Panc1 (cell line): Measurements from ENCODE around the gene NDUFB2.

Experiments
- CTCF ChIP-seq: fragments of 450-650 bp; IDR thresholded peaks from 2 replicates; pipeline ENCODE4 v1.5.1; 2017; ENCODE audit warnings: mild to moderate bottlenecking
- POLR2AphosphoS5 ChIP-seq: IDR thresholded peaks from 2 replicates; pipeline ENCODE4 v1.6.1; 2012; ENCODE audit warnings: mild to moderate bottlenecking, low read depth, low read length, moderate library complexity
- REST ChIP-seq, 2 experiments: IDR thresholded peaks; 2 replicates each; pipeline ENCODE4 v1.6.1; 2011 to 2012; ENCODE audit warnings: low read depth in 2 of 2, control low read depth in 1 of 2, low read length in 1 of 2, mild to moderate bottlenecking in 1 of 2, moderate library complexity in 1 of 2; ENCODE audit not compliant: insufficient read depth in 1 of 2

- TF ChIP-seq CTCF (no peak), POLR2AphosphoS5 (no peak), REST (IDR thresholded peaks at IDR 0.05; ENCODE audit: insufficient read depth in 1 of 2, low read depth in 2 of 2, low read length in 1 of 2) (no peak)
These were observed 20.8 kb upstream of the NDUFB2 start for GRCh38 chr7:140675726-140676125.
